DOHH2 (cell line): Measurements from ENCODE around the gene TBX4.

Experiments
- EZH2phosphoT487 ChIP-seq: fragments of 200-600 bp; sonication (generic); IDR thresholded peaks from 2 replicates; pipeline ENCODE4 v1.6.1; 2017; ENCODE audit warnings: borderline replicate concordance, mild to moderate bottlenecking, antibody characterized with exemption, low read length, moderate library complexity, mixed read lengths
- TF ChIP-seq, protein P1 (sequence below): fragments of 200-600 bp; sonication (generic); IDR thresholded peaks from one replicate; pipeline ENCODE4 v1.5.1; 2014; ENCODE audit warnings: antibody characterized with exemption, mild to moderate bottlenecking, low read depth, low read length; ENCODE audit not compliant: poor library complexity, severe bottlenecking

DNA sequence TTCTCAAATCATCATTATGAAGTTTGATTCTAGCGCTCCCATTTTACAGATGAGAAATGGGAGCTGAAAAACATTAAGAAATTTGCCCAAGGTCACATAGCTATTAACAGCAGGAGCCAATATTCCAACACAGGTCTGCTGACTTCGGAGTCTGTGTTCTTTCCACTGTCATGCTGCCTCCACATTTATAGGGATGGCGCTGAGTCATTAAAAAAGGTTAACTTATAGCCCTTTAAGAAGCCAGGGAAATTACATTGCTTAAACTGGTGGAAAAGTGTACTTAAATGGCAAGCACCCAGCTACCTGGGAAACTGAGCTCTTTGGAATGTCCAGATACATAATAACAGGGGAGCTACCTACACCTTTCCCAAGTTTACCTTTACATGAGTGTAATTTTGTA, 65.0 kb downstream of the TBX4 start:
- TF ChIP-seq, protein P1, sequence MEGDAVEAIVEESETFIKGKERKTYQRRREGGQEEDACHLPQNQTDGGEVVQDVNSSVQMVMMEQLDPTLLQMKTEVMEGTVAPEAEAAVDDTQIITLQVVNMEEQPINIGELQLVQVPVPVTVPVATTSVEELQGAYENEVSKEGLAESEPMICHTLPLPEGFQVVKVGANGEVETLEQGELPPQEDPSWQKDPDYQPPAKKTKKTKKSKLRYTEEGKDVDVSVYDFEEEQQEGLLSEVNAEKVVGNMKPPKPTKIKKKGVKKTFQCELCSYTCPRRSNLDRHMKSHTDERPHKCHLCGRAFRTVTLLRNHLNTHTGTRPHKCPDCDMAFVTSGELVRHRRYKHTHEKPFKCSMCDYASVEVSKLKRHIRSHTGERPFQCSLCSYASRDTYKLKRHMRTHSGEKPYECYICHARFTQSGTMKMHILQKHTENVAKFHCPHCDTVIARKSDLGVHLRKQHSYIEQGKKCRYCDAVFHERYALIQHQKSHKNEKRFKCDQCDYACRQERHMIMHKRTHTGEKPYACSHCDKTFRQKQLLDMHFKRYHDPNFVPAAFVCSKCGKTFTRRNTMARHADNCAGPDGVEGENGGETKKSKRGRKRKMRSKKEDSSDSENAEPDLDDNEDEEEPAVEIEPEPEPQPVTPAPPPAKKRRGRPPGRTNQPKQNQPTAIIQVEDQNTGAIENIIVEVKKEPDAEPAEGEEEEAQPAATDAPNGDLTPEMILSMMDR, result no peak
- no peak for TF ChIP-seq EZH2phosphoT487
